Mesendoderm (in vitro differentiated cells): ENCODE data around the gene PAPOLB.

ENCODE experiments used
- DNase-seq: peaks from one replicate; pipeline ENCODE4 v3.0.0; 2013
- H2AK5ac ChIP-seq: 2 replicates; pipeline ENCODE4 v1.6.1; 2013; ENCODE audit warnings: low read length, inconsistent platforms
- H2BK120ac ChIP-seq: 2 replicates; pipeline ENCODE4 v1.6.1; 2013; ENCODE audit warnings: low read depth, mild to moderate bottlenecking, low read length, moderate library complexity, mixed read lengths
- H2BK15ac ChIP-seq: replicated peaks from 2 replicates; pipeline ENCODE4 v1.6.1; 2013; ENCODE audit warnings: low read depth, mild to moderate bottlenecking, moderate library complexity
- H2BK5ac ChIP-seq: 2 replicates; pipeline ENCODE4 v1.6.1; 2013; ENCODE audit warnings: low read length, inconsistent platforms
- H3K18ac ChIP-seq: 2 replicates; pipeline ENCODE4 v1.6.1; 2013; ENCODE audit warnings: mild to moderate bottlenecking, low read length, mixed read lengths
- H3K23ac ChIP-seq: one replicate; pipeline ENCODE4 v1.6.1; 2013; ENCODE audit warnings: low read length
- H3K27ac ChIP-seq: 2 replicates; pipeline ENCODE4 v1.5.1; 2013; ENCODE audit warnings: low read depth, mild to moderate bottlenecking, inconsistent platforms, low read length, moderate library complexity
- H3K27me3 ChIP-seq: 2 replicates; pipeline ENCODE4 v1.6.1; 2013; ENCODE audit warnings: low read length, control low read depth, mild to moderate bottlenecking, inconsistent platforms; ENCODE audit not compliant: insufficient read depth, poor library complexity
- H3K36me3 ChIP-seq: 2 replicates; pipeline ENCODE4 v1.6.1; 2013; ENCODE audit warnings: low read length, inconsistent platforms; ENCODE audit not compliant: control insufficient read depth, insufficient read depth
- H3K4ac ChIP-seq: one replicate; pipeline ENCODE4 v1.6.1; 2013; ENCODE audit warnings: low read depth, mild to moderate bottlenecking, low read length, moderate library complexity
- H3K4me1 ChIP-seq: 2 replicates; pipeline ENCODE4 v1.6.1; 2013; ENCODE audit warnings: low read depth, low read length, inconsistent platforms; ENCODE audit not compliant: control insufficient read depth
- H3K4me2 ChIP-seq: 2 replicates; pipeline ENCODE4 v1.6.1; 2013; ENCODE audit warnings: low read length
- H3K4me3 ChIP-seq: 2 replicates; pipeline ENCODE4 v1.5.1; 2013; ENCODE audit warnings: mild to moderate bottlenecking, low read length
- H3K56ac ChIP-seq: one replicate; pipeline ENCODE4 v1.6.1; 2013; ENCODE audit warnings: low read length
- H3K79me1 ChIP-seq: 2 replicates; pipeline ENCODE4 v1.6.1; 2013; ENCODE audit warnings: low read length, inconsistent platforms
- H3K79me2 ChIP-seq: 2 replicates; pipeline ENCODE4 v1.6.1; 2013; ENCODE audit warnings: mild to moderate bottlenecking, low read length; ENCODE audit not compliant: control insufficient read depth, insufficient read depth
- H3K9ac ChIP-seq: 2 replicates; pipeline ENCODE4 v1.6.1; 2013; ENCODE audit warnings: low read length, inconsistent platforms
- H4K5ac ChIP-seq: one replicate; pipeline ENCODE4 v1.6.1; 2013; ENCODE audit warnings: low read length
- H4K8ac ChIP-seq: one replicate; pipeline ENCODE4 v1.6.1; 2013; ENCODE audit warnings: low read depth, mild to moderate bottlenecking, control low read depth, low read length, moderate library complexity
- WGBS: extraction: QIAGEN DNeasy Blood & Tissue Kit; methylation state at CpG from one replicate; pipeline ENCODE4 v1.1.7; 2013; ENCODE audit warnings: low lambda C conversion rate, missing lambda C conversion rate; ENCODE audit not compliant: insufficient coverage; ENCODE audit errors: extremely low coverage; 5-methylcytosine and 5-hydroxymethylcytosine counted together

PAPOLB gene

GRCh38 chr7:4837803-4838625 is 23.8 kb downstream of the PAPOLB start:
- H3K27me3 ChIP-seq: no peaks in the 10 kb centered on the region
- no peak overlapping the region for H3K27ac ChIP-seq
- no peak overlapping the region for H3K23ac ChIP-seq
- no CpG with 5 or more reads among the region's 30 CpGs for WGBS
- H3K79me1 ChIP-seq: peaks cover 2% of the 10 kb centered on the region
- H3K79me2 ChIP-seq: no peaks in the 10 kb centered on the region
- no peaks in the 10 kb centered on the region for H3K36me3 ChIP-seq
- no peak overlapping the region for H3K56ac ChIP-seq
- H4K8ac ChIP-seq: no peak overlapping the region
- peak; percentile 6 for DNase-seq
- no peak overlapping the region for H2BK120ac ChIP-seq
- no peak overlapping the region for H2AK5ac ChIP-seq
- no peak overlapping the region for H3K9ac ChIP-seq
- H3K4me1 ChIP-seq: no peaks in the 10 kb centered on the region
- no peak overlapping the region for H3K4me3 ChIP-seq
- no peak overlapping the region for H4K5ac ChIP-seq
- no peak overlapping the region for H3K4ac ChIP-seq
- H2BK15ac ChIP-seq: no peak overlapping the region
- no peak overlapping the region for H2BK5ac ChIP-seq
- no peak overlapping the region for H3K4me2 ChIP-seq
- no peak overlapping the region for H3K18ac ChIP-seq

- no peak overlapping the region for H3K27ac ChIP-seq
- no peak overlapping the region for H3K4me3 ChIP-seq
- WGBS: no CpG with 5 or more reads among the region's 22 CpGs
Measured at GRCh38 chr7:4837041-4837802, 24.6 kb downstream of the PAPOLB start.

GRCh38 chr7:4836206-4836661 is 25.6 kb downstream of the PAPOLB start:
- H3K4me3 ChIP-seq: no peak overlapping the region
- no peak overlapping the region for H3K9ac ChIP-seq
- no peaks in the 10 kb centered on the region for H3K79me2 ChIP-seq
- no peak overlapping the region for H3K23ac ChIP-seq
- no peak overlapping the region for H3K4ac ChIP-seq
- H3K27me3 ChIP-seq: no peaks in the 10 kb centered on the region
- no peaks in the 10 kb centered on the region for H3K4me1 ChIP-seq
- H4K8ac ChIP-seq: no peak overlapping the region
- WGBS: no CpG with 5 or more reads among the region's 30 CpGs
- H3K79me1 ChIP-seq: peaks cover 2% of the 10 kb centered on the region
- no peak overlapping the region for H2BK120ac ChIP-seq
- H2BK15ac ChIP-seq: no peak overlapping the region
- H3K27ac ChIP-seq: no peak overlapping the region
- no peak overlapping the region for H2BK5ac ChIP-seq
- no peak overlapping the region for H2AK5ac ChIP-seq
- no peak overlapping the region for H3K18ac ChIP-seq
- DNase-seq: no peak
- H3K36me3 ChIP-seq: no peaks in the 10 kb centered on the region
- no peak overlapping the region for H4K5ac ChIP-seq
- no peak overlapping the region for H3K56ac ChIP-seq
- H3K4me2 ChIP-seq: no peak overlapping the region

More at GRCh38 chr7:4837041-4837802, 24.6 kb downstream of the PAPOLB start:
- Histone ChIP-seq H3K79me2 (no peaks in the 10 kb centered on the region), H3K9ac (no peak overlapping the region), H2BK120ac (no peak overlapping the region), H3K4ac (no peak overlapping the region), H3K4me1 (no peaks in the 10 kb centered on the region), H3K79me1 (peaks cover 2% of the 10 kb centered on the region), H3K56ac (no peak overlapping the region), H3K23ac (no peak overlapping the region), H2AK5ac (no peak overlapping the region), H3K4me2 (no peak overlapping the region), H4K8ac (no peak overlapping the region), H3K18ac (no peak overlapping the region), H4K5ac (no peak overlapping the region), H2BK5ac (no peak overlapping the region), H3K27me3 (no peaks in the 10 kb centered on the region), H2BK15ac (no peak overlapping the region), H3K36me3 (no peaks in the 10 kb centered on the region)
- no peak for DNase-seq

GRCh38 chr7:4835398-4836205 is 26.2 kb downstream of the PAPOLB start:
- Histone ChIP-seq H2AK5ac (no peak overlapping the region), H3K79me1 (peaks cover 2% of the 10 kb centered on the region), H2BK120ac (no peak overlapping the region)

GRCh38 chr7:4834601-4835397 is 27.0 kb downstream of the PAPOLB start:
- no peak overlapping the region for H3K23ac ChIP-seq
- H2BK15ac ChIP-seq: no peak overlapping the region
- H3K36me3 ChIP-seq: no peaks in the 10 kb centered on the region
- no peak overlapping the region for H3K9ac ChIP-seq
- no peak for DNase-seq
- no peak overlapping the region for H4K5ac ChIP-seq
- no peak overlapping the region for H3K4me2 ChIP-seq
- no peak overlapping the region for H3K56ac ChIP-seq
- no peak overlapping the region for H3K4ac ChIP-seq
- no peaks in the 10 kb centered on the region for H3K79me2 ChIP-seq
- no peak overlapping the region for H3K18ac ChIP-seq
- H2BK120ac ChIP-seq: no peak overlapping the region
- no CpG with 5 or more reads among the region's 60 CpGs for WGBS
- H3K79me1 ChIP-seq: peaks cover 2% of the 10 kb centered on the region
- no peaks in the 10 kb centered on the region for H3K27me3 ChIP-seq
- H3K27ac ChIP-seq: no peak overlapping the region
- H2BK5ac ChIP-seq: no peak overlapping the region
- H2AK5ac ChIP-seq: no peak overlapping the region
- H4K8ac ChIP-seq: no peak overlapping the region
- no peak overlapping the region for H3K4me3 ChIP-seq
- H3K4me1 ChIP-seq: no peaks in the 10 kb centered on the region

More at GRCh38 chr7:4835398-4836205, 26.2 kb downstream of the PAPOLB start:
- no peaks in the 10 kb centered on the region for H3K27me3 ChIP-seq
- no peak overlapping the region for H2BK15ac ChIP-seq
- H3K9ac ChIP-seq: no peak overlapping the region
- no peaks in the 10 kb centered on the region for H3K36me3 ChIP-seq
- H3K18ac ChIP-seq: no peak overlapping the region
- no peaks in the 10 kb centered on the region for H3K4me1 ChIP-seq
- no CpG with 5 or more reads among the region's 28 CpGs for WGBS
- no peak overlapping the region for H3K27ac ChIP-seq
- H3K4me2 ChIP-seq: no peak overlapping the region
- DNase-seq: no peak
- H2BK5ac ChIP-seq: no peak overlapping the region
- H3K23ac ChIP-seq: no peak overlapping the region
- no peaks in the 10 kb centered on the region for H3K79me2 ChIP-seq
- no peak overlapping the region for H4K8ac ChIP-seq
- no peak overlapping the region for H3K4me3 ChIP-seq
- H4K5ac ChIP-seq: no peak overlapping the region
- no peak overlapping the region for H3K4ac ChIP-seq
- no peak overlapping the region for H3K56ac ChIP-seq
